Heart right ventricle (tissue), 16 donors: ENCODE measurements around the gene DOCK2. TPM values are rescaled to one million over a fixed set of nuclear protein-coding genes. Genes with fewer than 3 reads are reported as not detected.

ENCODE experiments used
- ATAC-seq, 8 donors: fragments of 200-7000 bp; cut with Tn5 transposase; one replicate each; pipeline ENCODE4 v1.9.1; 2020; ENCODE audit warnings: mild to moderate bottlenecking in 8 of 8, moderate library complexity in 8 of 8, moderate number of reproducible peaks in 1 of 8
- DNase-seq, 2 donors: peaks; one replicate each; pipeline ENCODE4 v3.0.0-alpha.2; 2020
- H3K27ac ChIP-seq, 10 donors: fragments of 200-600 bp; sonication (generic) in 2 of 10; one replicate each; pipeline versions ENCODE4 v1.5.0 to v1.8.0; 2020 to 2022; ENCODE audit warnings: mild to moderate bottlenecking in 3 of 10
- H3K27me3 ChIP-seq, 7 donors: fragments of 200-600 bp; one replicate each; pipeline ENCODE4 v1.8.0; 2021 to 2022; ENCODE audit warnings: mild to moderate bottlenecking in 2 of 7
- H3K36me3 ChIP-seq, 9 donors: fragments of 200-600 bp; sonication (generic) in 1 of 9; one replicate each; pipeline versions ENCODE4 v1.5.0 to v1.8.0; 2020 to 2022; ENCODE audit warnings: mild to moderate bottlenecking in 2 of 9
- H3K4me1 ChIP-seq, 9 donors: fragments of 200-600 bp; sonication (generic) in 1 of 9; one replicate each; pipeline versions ENCODE4 v1.5.0 to v1.8.0; 2020 to 2022; ENCODE audit warnings: mild to moderate bottlenecking in 4 of 9
- H3K4me3 ChIP-seq, 10 donors: fragments of 200-600 bp; sonication (generic) in 2 of 10; one replicate each; pipeline versions ENCODE4 v1.5.0 to v1.8.0; 2020 to 2022; ENCODE audit warnings: mild to moderate bottlenecking in 7 of 10, moderate library complexity in 2 of 10
- H3K9me3 ChIP-seq, 11 donors: fragments of 200-600 bp in 10 of 11; sonication (generic) in 2 of 11; one replicate each; pipeline versions ENCODE4 v1.5.0 to v1.8.0; 2013 to 2022; ENCODE audit warnings: mild to moderate bottlenecking in 2 of 11, control low read depth in 1 of 11, moderate library complexity in 1 of 11
- WGBS, 2 donors: extraction: QIAGEN DNeasy Blood & Tissue Kit; methylation state at CpG; one replicate each; pipeline ENCODE4 v1.1.7; 2013; ENCODE audit warnings: inconsistent platforms in 1 of 2; 5-methylcytosine and 5-hydroxymethylcytosine counted together
- intact Hi-C, 10 donors: fragments of 100-400 bp; cut with DNase I; formaldehyde crosslinking; loops; one replicate each; pipeline versions ENCODE4 v1.11.1 to v1.14.2; 2022
- polyA plus RNA-seq, 2 donors: library from polyadenylated mRNA; stranded (reverse); fragments of 200-250 nt; gene quantifications; one replicate each; pipeline ENCODE4 v1.2.3, GENCODE V29; 2013
- total RNA-seq, 10 donors: library from RNA; stranded (reverse); fragmentation: NEBNext Ultra II Directional in 3 of 10; extraction: Animal tissue kit (Norgen Biotek cat#: 25700) in 3 of 10; gene quantifications; one replicate each; pipeline versions ENCODE4 v1.2.1 to v1.2.4, GENCODE V29; 2021 to 2023
- TF ChIP-seq, protein P1 (sequence below), 9 donors: fragments of 200-600 bp; sonication (generic) in 2 of 9; IDR thresholded peaks; one replicate each; pipeline versions ENCODE4 v1.5.0 to v1.8.0; 2021 to 2022; ENCODE audit warnings: antibody characterized with exemption in 9 of 9, mild to moderate bottlenecking in 5 of 9, moderate library complexity in 1 of 9
- donor health status: Arrhythmogenic right ventricular cardiomyopathy.
- donor health status: ischemic (EF 13 %, LVEDD 7.1; RV severe dilation, severe dysfunction).
- donor health status: healthy with polysubstance abuse.
- donor health status: DM: no; HTN: yes; CAD: no.
- donor health status: DM: no; HTN: no; CAD: no.
- donor health status: ischemic (EF 25% LVEDD 6.9; RV normal size, moderate dysfunction).
- donor health status: ischemic (EF 25% LVEDD 5.7; RV mildly dilated, moderate dysfunction).
- donor health status: healthy.
- donor health status: DM: yes; HTN: yes; CAD: no.
- donor health status: Ischemic cardiomyopathy.
- donor health status: ischemic (EF 35%, LVEDD 5.7; RV mildly dilated, moderate dysfunction).
- donor health status: nonischemic (EF 11% LVEDD 7.7; RV severe dilation, severe dysfunction).
- donor health status: DM: yes; HTN: yes; CAD: no.
- donor health status: PGD.
- donor health status: ischemic (EF 29% LVEDD 5.4; RV normal size, mild dysfunction).
- donor health status: nonischemic (EF 23%, LVEDD 6.1; RV moderate dilation, normal function).

DOCK2 gene
- total and polyA plus RNA-seq, 12 donors: 1.2 to 24.6 (median 4.2) TPM

DNA sequence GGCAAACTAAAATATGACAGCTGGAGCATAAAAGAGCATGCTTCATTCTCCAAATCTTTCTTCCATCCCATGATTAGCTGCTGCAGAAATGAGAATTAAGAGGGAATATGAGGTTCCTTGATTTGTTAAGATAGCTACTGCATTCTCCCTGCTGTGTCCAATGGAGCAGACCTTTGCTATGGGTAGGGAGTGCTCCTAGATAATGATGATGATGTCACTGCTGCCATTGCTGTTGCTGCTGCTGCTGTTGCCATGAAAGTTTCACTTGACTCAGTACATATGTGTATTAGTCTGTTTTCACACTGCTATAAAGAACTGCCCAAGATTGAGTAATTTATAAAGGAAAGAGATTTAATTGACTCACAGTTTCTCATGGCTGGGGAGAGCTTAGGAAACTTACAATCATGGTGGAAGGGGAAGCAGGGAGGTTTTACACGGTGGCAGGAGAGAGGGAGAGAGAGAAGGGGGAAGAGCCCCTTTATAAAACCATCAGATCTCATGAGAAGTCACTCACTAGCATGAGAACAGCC, 214.3 kb downstream of the DOCK2 start:
- ATAC-seq: no peak
- intact Hi-C loops: no loop called here
- H3K4me1 ChIP-seq: no peaks in the 10 kb centered on the region
- H3K36me3 ChIP-seq: peaks cover 0 to 4% (median 0%) of the 10 kb centered on the region in 9 donors
- H3K27me3 ChIP-seq: no peaks in the 10 kb centered on the region
- H3K4me3 ChIP-seq: no peak overlapping the region
- peaks cover 0 to 37% (median 8%) of the 10 kb centered on the region in 11 donors for H3K9me3 ChIP-seq
- TF ChIP-seq, protein P1, sequence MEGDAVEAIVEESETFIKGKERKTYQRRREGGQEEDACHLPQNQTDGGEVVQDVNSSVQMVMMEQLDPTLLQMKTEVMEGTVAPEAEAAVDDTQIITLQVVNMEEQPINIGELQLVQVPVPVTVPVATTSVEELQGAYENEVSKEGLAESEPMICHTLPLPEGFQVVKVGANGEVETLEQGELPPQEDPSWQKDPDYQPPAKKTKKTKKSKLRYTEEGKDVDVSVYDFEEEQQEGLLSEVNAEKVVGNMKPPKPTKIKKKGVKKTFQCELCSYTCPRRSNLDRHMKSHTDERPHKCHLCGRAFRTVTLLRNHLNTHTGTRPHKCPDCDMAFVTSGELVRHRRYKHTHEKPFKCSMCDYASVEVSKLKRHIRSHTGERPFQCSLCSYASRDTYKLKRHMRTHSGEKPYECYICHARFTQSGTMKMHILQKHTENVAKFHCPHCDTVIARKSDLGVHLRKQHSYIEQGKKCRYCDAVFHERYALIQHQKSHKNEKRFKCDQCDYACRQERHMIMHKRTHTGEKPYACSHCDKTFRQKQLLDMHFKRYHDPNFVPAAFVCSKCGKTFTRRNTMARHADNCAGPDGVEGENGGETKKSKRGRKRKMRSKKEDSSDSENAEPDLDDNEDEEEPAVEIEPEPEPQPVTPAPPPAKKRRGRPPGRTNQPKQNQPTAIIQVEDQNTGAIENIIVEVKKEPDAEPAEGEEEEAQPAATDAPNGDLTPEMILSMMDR (IDR thresholded peaks at IDR 0.05): no peak
- no peak overlapping the region for H3K27ac ChIP-seq
- DNase-seq: no peak
- 33 to 89% methylated on average over 1 of the region's 1 CpG for WGBS, 2 donors

DNA sequence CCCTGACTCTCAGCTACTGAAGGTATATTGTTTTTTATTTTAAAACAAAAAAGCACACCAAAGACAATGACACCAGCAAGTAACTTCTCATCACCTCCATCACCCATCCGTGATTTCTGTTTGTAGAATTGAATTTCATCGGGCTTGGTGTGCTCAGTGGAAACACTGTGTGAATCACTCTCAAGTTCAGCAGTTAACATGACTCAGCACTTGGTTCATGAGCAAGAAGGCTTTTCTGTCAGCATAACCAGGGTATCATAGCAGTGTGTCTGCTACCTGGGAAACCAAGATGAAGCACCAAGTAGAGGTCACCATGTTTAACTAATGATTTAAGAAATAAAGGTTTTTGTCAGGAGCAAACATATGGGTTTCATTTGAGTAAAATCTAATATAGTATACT, 219.5 kb downstream of the DOCK2 start:
- peaks cover 0 to 12% (median 0%) of the 10 kb centered on the region in 11 donors for H3K9me3 ChIP-seq
- intact Hi-C loops: no loop called here
- H3K4me1 ChIP-seq: no peaks in the 10 kb centered on the region
- ATAC-seq: no peak
- H3K36me3 ChIP-seq: no peaks in the 10 kb centered on the region
- no peak overlapping the region for H3K4me3 ChIP-seq
- H3K27ac ChIP-seq: no peak overlapping the region
- DNase-seq: no peak
- TF ChIP-seq, protein P1 (IDR thresholded peaks at IDR 0.05): no peak
- 81 to 91% methylated on average over 2 of the region's 2 CpGs for WGBS, 2 donors
- no peaks in the 10 kb centered on the region for H3K27me3 ChIP-seq

DNA sequence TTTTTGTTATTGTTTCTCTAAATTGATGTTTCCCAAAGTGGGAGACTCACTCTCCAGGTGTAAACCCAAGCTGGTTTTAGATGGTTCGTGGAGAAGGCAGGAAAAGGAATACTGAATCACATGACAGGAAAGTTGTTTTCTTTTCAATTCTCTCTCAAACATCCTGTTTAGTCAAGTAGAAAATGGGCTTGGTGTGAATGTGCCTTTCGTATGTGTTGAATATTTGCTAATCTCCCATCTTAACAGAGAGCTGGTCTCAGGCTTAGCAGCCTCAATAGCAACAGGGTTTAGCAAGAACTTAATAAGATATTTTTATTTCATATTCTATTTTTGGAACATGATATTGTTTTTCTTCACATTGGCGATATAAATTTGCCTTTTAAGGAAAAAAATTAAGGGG, 223.5 kb downstream of the DOCK2 start:
- H3K4me1 ChIP-seq: no peaks in the 10 kb centered on the region
- H3K36me3 ChIP-seq: no peaks in the 10 kb centered on the region
- H3K27ac ChIP-seq: no peak overlapping the region
- H3K27me3 ChIP-seq: peaks cover 0 to 10% (median 0%) of the 10 kb centered on the region in 7 donors
- ATAC-seq (no peak), DNase-seq (no peak)
- no peaks in the 10 kb centered on the region for H3K9me3 ChIP-seq
- TF ChIP-seq, protein P1 (IDR thresholded peaks at IDR 0.05): no peak
- H3K4me3 ChIP-seq: no peak overlapping the region
- intact Hi-C loops: no loop called here
- WGBS, 2 donors: 56 to 63% methylated on average over 3 of the region's 3 CpGs

DNA sequence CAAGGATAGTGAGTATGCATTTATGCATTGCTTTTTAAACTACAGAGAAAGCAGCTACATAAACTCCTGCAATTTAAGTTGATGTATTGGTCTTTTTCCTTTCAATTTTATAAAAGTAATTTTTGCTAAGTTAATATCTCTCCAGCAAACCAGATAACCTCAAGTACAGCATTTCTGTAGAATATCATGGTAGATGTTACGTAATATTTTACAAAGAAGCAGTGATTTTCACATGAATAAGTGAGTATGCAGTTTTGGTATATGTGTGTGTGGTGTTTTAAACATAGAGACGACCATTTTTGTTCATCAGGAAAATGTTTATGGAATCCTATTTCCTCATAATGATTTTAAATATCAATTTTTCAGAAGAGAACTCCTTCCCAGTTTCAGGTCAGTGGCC, 224.4 kb downstream of the DOCK2 start:
- Histone ChIP-seq H3K9me3 (no peaks in the 10 kb centered on the region), H3K36me3 (no peaks in the 10 kb centered on the region), H3K27ac (no peak overlapping the region), H3K4me1 (no peaks in the 10 kb centered on the region), H3K4me3 (no peak overlapping the region), H3K27me3 (peaks cover 0 to 14% (median 0%) of the 10 kb centered on the region in 7 donors)
- TF ChIP-seq, protein P1 (IDR thresholded peaks at IDR 0.05): no peak
- no peak for ATAC-seq
- WGBS, 2 donors: 80 to 85% methylated on average over 2 of the region's 2 CpGs
- no peak for DNase-seq
- intact Hi-C loops: no loop called here
